NCI-H460 (cell line): Measurements from ENCODE around the gene TACR1. TPM values are rescaled to one million over a fixed set of nuclear protein-coding genes. Genes with fewer than 3 reads are reported as not detected.

Experiments
- DNase-seq: peaks from one replicate; pipeline ENCODE4 v3.0.0-alpha.2; 2016; ENCODE audit warnings: low read depth; ENCODE audit errors: extremely low read depth
- small RNA-seq, 2 experiments: library from RNA; depleted of rRNA; stranded (forward); fragments of <200 nt; gene quantifications; one replicate each; pipeline ENCODE3, GENCODE V24; 2014
- total RNA-seq: library from RNA; depleted of rRNA; stranded (reverse); fragments of >200 nt; shearing (Covaris generic); gene quantifications from 2 replicates; pipeline ENCODE4 v1.2.3, GENCODE V29; 2014; rRNA removed

Gene TACR1
- total RNA-seq, 1 experiment from 2014 or later = 0.10 TPM

DNA sequence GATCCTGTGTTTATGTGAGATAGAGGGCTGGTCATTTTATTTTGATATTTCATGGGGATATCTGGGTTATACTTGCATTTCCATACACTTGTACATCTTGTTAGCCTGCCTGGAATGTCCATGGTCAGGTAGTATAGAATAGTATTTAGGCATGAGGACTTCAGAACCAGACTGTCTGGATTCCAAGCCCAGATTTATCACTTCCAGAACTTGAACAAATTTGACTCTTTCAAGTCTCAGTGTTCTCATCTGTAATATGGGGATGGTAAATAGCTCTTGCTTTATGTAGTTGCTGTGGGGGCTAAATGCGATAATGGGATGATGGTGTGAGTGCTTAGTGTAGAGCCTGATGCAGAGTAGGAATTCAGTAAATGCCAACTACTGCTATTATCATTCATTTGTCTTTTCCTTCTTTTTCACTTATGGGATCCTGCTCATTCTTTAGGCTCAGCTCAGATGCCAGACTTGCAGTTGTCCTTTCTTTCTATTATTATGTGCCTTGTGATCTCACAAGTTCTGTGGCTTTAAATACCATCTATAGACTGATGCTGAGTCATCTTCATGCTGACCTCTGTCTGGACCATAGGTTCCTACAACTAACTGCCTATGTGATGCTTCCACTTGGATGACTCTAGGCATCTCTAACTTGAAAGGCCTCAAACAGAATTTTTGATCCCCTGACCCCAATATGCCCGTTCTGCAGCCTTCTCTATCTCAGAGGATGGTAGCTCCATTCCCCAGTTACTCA, 173.5 kb downstream of the TACR1 start:
- DNase-seq = no peak

DNA sequence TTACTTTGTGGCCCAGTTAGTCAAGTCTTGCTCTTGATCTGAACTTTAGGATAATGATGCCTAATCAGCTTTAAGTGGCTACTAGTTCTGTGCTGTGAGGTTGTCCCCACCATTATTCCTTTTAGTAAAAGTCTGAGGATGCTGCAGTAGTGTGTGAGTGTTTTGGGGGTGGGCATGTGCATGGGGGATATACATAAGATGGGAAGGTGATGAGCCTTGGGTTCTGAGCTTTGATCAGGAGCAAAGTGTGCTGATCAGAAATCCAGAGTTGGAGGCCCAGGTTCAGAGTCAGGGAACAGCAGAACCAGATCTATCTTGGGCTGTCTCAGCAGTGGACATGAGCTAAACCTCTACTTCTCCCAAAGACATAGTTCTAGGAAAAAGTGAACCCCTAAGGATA, 174.1 kb downstream of the TACR1 start:
- no peak for DNase-seq

DNA sequence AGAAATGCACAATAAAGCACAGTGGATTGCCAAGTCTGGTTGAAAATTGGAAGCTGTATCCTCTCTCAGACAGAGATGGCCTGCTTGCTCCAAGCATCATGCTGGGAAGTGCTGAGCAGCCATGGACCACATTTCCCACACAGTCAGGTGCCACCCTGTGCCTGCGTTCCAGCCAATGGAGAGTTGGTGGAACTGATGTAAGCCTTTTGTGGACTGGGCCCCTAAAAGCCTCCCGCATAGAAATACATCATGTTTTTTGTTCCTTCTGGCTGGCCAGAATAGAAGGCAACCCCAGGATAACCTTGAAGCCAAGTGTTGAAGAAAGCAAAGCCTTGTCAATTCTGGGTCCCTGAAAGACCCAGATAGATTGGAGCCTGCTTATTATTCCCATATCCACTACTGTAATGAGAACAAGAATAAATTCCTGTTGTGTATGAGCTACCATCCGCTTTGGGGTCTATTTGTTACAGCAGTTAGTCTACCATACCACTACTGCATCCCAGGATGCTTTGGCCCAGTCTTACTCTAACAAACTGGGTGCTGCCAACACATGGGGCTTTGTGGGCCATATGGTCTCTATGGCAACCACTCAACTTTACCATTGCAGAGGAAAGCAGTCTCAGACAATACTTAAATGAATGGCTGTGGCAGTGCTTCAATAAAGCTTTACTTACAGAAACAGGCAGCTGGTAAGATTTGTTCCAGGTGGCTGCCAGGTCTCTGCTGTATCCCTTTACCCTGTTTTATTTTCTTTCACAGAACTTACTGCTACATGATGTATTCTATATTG, 175.5 kb downstream of the TACR1 start:
- DNase-seq = no peak

DNA sequence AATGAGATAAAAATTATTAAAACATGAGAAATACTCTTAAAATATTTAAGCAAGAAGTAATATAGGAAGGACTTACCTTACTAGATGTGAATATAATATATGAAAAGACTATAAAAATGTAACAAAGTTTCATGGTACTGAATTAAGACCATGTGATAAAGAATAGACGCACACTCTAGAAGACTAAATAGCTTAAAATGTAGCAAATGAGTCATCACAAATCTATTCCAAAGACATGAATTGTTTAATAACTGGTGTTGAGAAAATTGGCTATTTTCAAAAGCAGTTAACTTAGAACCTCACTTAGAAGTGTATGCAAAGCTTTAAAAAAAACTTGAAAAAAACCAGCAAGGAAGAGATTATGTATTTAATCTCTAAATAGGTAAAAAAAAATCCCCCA, 176.8 kb downstream of the TACR1 start:
- no peak for DNase-seq

DNA sequence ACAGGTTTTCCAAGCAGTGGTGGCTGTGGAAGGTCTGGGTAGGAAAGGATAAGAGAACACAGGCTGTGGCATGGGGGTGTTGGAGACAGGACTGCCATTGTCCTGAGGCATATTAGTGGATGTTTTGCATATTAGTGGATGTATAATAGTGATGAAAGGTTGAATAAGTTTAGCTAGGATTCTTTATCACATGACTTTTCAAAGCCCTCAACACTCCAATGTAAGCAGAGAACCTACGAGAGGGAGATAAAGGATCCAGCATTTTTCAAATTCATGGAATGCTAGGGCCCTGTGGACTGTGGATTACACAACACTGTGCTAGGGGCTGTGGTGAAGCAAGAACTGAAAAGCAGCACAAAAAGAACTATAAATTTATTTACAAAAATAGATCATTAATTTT, 177.6 kb downstream of the TACR1 start:
- DNase-seq = no peak

DNA sequence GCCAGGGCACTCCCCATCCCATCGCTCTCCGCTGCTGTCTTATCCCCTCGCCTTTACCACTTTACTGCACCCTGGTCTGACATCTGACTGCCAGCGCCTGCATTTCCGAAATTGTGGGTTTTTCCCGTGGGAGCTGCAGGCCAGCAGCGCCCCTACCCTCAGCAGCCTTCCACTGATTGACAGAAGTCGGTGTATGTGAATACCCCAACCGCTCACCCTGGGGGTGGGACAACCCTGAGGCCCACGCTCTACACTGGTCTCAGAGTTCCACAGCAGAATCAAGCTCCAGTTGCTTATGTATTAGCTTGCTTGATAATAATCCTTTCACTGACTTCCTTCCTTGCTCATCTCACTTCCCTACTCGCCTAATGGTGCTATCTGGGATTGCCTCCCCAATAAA, 178.8 kb downstream of the TACR1 start:
- no peak for DNase-seq

DNA sequence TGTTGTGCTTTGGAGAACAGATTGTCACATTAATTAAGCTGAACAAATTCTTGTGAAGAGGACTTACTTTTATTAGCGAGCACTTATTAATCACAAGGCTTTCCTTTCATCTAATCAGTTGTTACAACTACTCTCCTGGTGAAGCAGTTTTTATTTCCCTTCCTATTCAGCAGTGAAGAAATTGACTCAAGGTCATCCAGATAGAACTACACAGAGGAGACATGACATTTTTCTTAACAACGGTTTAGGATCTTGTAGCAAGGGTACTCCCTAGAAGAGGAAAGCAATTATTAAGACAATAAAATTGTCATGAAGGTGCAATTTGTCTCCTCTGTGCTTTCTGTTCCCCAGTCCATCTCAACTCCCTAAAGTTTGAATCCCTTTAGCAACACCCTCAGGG, 179.5 kb downstream of the TACR1 start:
- DNase-seq = no peak

DNA sequence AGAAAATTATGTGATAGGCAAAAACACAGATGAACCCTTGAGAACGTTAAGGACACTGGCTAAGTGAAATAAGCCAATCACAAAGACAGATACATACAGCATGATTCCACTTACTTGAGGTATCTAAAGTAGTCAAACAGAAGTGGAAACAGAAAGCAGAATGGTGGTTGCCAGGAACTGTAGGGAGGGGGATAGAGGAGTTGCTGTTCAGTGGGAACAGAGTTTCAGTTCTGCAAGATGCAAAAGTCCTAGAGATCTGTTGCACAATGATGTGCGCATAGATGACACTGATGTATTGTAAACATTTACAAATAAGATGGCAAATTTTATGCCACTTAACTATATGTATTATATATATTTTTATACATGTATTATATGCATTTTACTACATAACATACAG, 181.2 kb downstream of the TACR1 start:
- DNase-seq = no peak

DNA sequence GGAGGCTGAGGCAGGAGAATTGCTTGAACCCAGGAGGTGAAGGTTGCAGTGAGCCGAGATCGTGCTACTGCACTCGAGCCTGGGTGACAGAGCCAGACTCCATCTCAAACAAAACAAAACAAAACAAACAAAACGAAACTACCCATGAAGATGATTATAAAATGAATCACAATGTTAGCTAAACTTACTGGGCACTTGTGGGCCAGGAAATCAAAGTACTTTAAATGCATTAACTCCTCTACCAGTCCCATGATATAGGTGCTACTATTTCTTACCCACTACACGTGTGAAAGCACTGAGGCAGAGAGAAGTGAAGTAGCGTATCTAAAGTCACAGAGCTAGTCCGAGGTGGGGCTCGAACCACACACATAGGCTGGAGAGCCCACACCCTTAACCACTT, 187.2 kb downstream of the TACR1 start:
- no peak for DNase-seq

DNA sequence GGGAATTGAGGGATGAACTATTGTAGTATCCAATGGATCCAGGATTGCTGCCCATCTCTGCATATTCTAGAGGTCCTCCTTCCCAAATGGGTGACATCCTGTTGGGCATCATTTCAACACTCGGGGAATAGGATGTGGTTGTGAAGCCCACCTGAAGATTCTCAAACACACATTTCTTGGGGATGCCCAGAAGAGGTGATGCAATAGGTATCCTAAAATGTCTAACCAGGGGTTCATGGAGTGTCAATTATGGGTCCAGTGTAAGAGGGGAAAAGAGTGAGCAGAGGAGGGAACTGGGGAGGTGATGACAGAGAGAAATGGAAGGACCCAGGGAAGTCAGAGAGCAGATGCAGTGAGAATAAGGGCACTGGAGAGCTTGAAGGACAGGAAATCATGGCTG, 188.7 kb downstream of the TACR1 start:
- no peak for DNase-seq

DNA sequence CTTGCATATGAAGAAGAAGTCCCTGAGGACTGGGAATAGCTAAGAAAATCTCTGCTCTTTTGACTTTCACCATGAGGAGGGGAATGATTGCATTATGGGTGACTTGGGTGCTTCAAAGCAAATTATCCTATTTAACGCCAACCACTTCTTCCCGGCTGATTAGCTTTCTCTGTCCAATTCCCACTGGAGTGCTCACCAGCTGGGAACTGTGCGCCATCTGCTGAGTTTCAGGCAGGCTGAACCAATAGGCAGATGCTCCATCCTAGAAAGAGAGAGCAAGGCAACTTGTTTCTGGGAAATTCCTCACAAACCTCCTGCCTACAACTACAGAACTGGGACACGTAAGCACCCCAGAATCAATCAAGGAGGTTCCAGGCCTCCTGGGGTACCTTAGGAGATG, 191.5 kb downstream of the TACR1 start:
- no peak for DNase-seq

DNA sequence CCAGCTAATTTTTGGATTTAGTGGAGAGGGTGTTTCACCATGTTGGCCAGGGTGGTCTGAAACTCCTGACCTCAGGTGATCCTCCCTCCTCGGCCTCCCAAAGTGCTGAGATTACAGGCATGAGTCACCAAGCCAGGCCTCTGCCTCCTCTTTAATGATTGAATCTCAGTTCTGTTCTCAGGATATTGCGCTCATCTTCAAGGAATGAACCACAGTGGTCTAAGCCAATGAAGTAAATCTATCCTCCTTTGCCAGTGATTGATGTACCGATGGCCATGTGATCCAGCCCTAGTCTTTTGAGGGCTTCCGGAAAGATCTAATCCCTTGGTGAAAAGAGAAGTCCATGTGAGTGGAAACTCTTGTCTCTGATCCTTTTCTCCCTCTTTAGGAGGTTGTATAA, 192.3 kb downstream of the TACR1 start:
- no peak for DNase-seq

DNA sequence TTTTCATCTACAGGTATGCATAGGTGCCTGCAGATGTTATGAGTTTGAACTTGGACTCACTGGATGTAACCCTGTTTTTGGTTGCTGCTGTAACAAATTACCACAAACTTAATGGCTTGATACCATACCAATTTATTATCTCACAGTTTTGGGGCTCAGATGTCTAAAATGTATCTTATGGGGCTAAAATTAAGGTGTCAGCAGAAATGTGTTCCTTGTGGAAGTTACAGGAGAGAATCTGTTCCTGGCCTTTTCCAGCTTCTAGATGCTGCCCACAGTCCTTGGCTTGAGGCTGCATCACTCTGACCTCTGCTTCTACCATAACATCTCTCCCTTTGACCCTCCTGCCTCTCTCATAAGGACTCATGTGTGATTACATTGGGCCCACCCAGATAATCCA, 193.3 kb downstream of the TACR1 start:
- no peak for DNase-seq

DNA sequence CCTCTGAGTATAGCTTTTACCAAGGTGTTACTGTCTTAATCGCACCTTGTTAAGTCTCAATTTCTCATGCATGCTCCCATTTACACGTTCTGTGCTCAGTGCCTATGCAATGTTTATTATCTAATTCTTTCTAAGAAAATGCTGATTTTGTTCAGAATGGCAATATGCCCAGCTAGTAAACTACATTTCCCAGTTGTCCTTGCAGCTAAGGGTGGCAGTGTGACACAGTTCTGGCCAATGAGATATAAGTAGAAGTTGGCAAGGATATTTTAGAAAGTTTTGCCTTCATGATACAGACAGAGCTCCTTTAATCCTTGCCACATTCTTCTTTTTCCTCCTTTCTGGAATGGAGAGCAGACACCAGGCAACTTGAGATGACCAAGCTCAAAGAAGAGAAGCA, 195.5 kb downstream of the TACR1 start:
- DNase-seq = no peak

DNA sequence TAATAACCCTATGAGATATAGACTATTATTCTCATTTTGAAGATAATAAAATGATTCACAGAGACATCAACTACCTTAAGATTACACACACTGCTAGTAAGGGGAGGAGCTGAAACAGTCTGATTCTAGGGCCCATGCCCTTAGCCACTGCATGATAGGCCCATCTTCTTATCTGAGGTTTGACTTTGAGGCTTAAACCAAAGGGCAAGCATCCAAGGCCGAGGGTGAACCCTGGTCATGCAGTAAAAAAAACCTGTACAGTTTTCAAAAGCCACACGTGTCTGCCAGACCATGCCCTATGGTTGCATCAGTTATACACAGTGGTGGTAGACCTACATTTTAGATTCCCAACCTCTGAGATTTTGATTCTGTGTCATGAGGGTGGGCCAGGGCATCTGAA, 196.0 kb downstream of the TACR1 start:
- DNase-seq = no peak

DNA sequence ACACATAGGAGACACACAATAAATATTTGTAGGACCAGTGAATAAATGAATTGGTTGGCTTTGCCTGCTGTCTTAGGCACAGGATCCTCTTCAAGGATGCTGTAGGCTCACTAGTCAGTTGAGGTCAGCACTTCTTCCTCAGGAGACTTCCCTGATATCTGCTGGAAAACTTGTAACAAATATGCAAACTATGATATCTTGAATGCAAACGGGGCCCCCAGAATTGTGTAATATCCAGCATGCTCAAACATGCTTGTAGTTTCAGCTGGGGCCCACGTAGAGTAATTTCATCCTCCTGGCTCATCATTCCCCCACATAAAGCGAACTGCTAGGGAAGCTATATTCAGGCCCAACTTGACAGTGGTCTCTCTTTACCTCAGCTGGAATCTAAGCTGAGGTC, 197.3 kb downstream of the TACR1 start:
- DNase-seq = no peak

DNA sequence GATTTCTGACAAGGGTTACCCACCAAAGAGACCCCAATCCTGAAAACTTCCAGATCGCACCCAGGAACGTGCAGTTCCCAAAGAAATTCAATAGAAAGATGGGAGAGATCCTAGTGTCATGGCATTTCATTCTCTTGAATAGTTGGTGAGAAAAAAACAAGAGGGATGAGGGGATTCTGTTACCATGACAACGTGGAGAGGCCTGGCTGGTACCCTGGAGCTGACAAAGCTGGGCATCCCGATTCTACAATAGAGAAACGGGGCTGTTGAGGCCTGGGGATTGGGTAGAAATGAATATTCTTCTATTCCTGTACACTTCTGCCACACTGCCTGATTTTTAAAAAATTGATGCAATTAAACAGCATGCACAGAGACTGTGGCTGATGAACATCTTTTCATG, 199.9 kb downstream of the TACR1 start:
- no peak for DNase-seq

Small RNA genes within 50 kb of the gene (small RNA-seq; reads per million reads assigned to genes)
- gene MIR5000 = 0.19 to 2.3 reads per million in 2 experiments

Other genes starting within 250 kb of the TACR1 start
- 41.5 and 55.2 TPM in 2 replicates for gene POLE4, start 240.9 kb downstream of the TACR1 start, total RNA-seq